Activated gamma-delta T cell (primary cell): Measurements from ENCODE around the gene CTSF.
A peak's percentile ranks its signal among the peaks of the same experiment; 100 is the strongest.
"Not testable (repeated sequence)": the region's sequence is repeated elsewhere in the genome, so short reads cannot be mapped to it uniquely, and the experiment has no call there.

Experiments
- DNase-seq: peaks from one replicate; lab custom pipeline; 2025; lab: John Stamatoyannopoulos, UW
- total RNA-seq, 2 donors: gene quantifications; one replicate each; lab custom pipeline; 2026; lab: John Stamatoyannopoulos, UW

CTSF gene
- total RNA-seq, result 43.5 to 60.3 reads per million in 2 donors

GRCh38 chr11:66568124-66568916 lies at the start of gene CTSF:
CTSF (minus strand) TSS chr11:66568606; CDS start chr11:66568486, 120 bp downstream.
- DNase-seq, result peak; percentile 69

DNA sequence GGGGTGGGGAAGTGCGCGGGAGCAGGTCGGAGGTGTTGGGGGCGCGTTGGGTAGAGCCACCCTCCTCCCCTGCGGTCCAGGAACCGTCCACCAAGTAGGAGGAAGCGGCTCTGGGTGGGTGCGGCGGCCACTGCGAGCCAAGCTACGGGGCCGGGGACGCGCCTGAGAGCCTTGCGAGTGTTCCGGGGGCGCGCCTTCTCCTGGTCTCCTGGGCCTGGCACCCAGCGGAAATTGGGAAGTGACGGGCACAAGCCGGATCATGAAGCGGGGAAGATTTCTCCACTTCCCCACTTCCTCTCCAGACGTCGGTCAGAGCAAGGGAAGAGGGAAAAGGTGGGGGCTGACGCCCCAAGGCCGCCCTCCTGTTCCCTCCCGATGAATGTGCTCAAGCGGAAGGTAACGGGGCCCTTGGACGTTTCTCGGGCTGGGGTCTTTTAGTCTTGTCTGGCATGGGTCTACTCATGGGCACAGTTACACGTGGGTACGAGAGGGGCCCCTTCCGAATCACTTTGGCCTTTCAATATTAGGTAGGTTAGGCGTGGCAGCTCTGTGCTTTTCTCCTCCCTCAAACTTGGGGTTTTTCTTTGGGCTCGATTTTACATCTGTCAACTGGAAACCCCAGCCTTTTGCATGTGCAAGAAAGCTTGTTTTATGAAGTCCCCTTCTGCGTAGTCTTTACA lies 48.9 kb upstream of the CTSF start:
- DNase-seq, result no peak

- DNase-seq, result peak; percentile 94
Measured at GRCh38 chr11:66616379-66617154, 48.2 kb upstream of the CTSF start, which contains the start of gene RBM14. RBM14 (plus strand) TSS chr11:66616630; CDS start chr11:66616721, 91 bp downstream.

- DNase-seq, result no peak
Measured at GRCh38 chr11:66614073-66614472, 45.7 kb upstream of the CTSF start.

- no peak for DNase-seq
Measured at GRCh38 chr11:66612458-66612857, 44.1 kb upstream of the CTSF start.

DNA sequence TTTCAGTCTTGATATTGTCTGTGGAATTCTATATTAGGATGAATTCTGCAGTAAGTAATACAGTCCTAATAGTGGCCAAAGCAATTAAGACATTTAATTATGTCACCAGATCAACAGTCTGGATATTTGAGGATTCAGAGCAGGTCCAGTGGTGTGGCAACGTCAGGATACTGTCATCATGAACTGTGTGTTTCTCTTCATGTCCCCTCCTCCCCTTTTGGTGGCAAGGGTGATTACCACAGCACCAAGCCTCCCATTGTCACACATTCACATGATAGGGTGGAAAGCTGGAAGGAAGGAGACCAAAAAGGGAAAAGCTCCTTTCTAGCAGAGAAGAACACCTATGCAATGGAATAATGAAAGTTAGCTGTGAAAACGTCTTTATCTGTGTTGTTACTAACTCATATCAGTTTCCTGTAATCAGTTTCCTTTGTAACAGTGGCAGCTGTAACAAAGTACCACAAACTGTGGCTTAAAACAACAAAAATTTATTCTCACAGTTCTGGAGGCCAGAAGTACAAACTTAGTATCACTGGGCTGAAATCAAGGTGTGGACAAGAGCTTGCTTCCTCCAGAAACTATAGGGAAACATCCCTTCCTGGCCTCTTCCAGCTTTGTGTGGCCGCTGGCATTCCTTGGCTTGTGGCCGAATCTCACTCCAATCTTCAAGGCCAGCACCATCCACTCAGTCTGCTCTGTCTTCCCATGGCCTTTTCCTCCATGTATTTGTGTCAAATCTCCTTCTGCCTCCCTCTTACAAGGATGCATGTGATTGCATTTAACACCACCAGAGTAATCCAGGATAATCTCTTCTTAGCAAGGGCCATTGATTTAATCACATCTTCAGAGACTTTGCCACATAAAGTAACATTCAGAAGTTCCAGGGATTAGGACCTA lies 41.6 kb upstream of the CTSF start:
- DNase-seq, result no peak

DNA sequence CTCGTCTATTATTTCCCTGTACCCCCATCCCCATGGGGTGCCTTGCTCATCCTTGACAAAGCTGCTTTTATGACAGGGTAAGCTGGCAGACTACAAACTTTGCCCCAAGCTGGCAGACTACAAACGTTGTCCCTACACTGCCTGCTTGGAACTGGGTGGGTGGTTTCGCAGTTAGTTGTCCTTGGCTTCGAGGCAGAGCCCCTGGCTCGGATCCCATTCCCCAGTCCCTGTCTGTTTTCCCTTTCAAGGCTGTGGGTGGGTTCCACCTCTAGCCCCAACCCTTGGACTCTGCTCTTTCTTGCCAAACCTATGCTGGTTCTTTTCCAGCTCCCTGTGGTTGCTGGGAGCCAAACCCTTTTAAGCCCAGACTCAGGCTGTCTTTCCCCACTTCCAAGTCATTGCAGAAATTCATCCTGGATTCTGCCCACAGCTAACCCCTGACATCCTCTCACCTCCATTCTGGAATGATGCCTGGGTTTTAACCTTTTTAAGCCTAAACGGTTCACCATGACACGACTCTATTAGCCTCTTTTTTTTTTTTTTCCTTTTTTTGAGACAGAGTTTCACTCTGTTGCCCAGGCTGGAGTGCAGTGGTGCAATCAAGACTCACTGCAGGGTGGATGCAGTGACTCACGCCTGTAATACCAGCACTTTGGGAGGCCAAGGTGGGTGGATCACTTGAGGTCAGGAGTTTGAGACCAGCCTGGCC lies 38.9 kb upstream of the CTSF start:
- DNase-seq, result no peak

GRCh38 chr11:66606608-66607007 lies 38.2 kb upstream of the CTSF start:
- not testable (repeated sequence) for DNase-seq

- no peak for DNase-seq
Measured at GRCh38 chr11:66604155-66604554, 35.7 kb upstream of the CTSF start.

- DNase-seq, result no peak
Measured at GRCh38 chr11:66603072-66603471, 34.7 kb upstream of the CTSF start.

DNA sequence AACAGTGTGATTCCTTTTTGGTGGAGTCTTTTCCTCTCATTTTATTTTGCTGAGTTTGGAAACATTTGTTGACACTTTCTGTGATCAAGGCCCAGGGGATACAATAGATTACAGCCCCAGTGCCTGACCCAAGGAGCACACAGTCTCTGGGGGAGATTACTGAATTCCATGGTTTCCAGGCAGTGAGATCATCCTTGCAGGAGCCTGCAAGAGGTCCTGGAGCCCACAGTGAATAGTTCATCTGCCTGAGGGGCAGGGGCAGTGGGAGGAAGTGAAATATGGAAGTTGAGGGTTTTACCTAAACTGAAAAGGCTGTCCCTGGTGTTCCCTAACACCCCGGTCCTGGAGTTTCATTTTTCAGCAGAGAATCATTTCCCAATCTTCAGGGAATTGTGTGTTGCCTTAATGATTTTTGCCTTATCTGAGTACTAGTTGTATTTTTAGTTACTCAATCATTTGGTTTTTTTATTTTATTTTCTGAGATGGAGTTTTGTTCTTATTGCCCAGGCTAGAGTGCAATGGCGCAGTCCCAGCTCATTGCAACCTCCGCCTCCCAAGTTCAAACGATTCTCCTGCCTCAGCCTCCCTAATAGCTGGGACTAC lies 32.3 kb upstream of the CTSF start:
- no peak for DNase-seq

GRCh38 chr11:66600219-66600618 lies 31.8 kb upstream of the CTSF start:
- DNase-seq, result no peak

- DNase-seq, result no peak
Measured at GRCh38 chr11:66598993-66599392, 30.6 kb upstream of the CTSF start.

DNA sequence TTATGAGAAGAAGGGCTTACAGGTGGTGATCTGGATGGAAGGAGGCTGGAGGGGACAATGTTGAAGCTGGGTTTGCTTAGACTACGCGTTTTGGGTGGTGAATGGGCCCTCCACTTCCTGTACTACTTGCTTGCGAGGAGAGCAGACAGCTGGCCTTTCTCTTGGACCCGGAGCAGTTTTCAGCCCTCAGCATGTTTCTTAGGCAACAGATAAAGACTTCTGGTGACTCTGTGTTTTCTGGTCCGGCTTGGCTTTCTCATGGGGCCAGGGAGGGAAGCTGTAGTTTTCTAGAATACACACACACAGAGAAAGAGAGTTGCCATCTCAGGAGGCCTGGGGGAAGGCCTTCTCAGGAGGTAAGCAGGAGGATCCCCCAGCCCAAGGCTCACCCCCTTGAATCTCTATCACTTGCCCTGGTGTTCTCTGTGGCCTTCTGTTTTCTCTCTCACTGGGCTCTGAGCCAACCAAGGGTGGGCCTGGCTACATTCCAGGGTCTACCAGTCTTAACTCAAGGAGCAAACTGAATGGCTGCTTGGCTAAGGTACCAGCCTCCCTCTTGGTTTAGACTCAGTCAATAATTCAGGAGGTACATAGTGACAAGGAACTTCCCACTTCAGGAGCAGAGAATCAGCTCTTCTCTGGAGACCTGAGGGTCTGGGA lies 27.0 kb upstream of the CTSF start:
- DNase-seq, result no peak

DNA sequence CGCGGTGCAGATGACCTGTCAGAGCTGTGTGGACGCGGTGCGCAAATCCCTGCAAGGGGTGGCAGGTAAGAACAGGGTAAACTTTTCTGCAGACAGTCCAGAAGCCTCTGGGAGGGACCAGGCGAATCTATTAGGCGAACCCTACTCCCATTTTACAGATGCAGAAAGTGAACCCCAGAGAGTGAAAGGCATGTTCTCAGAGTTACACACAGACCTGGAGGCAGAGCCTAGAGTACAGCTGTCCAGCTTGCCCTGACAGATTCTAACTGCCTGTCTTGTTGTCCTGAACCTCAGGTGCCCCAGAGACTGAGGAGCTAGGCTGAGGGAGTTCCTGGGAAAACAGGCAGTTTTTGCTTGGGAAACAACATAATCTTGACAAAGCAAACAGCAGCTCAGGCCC lies 25.2 kb upstream of the CTSF start:
- DNase-seq, result no peak

DNA sequence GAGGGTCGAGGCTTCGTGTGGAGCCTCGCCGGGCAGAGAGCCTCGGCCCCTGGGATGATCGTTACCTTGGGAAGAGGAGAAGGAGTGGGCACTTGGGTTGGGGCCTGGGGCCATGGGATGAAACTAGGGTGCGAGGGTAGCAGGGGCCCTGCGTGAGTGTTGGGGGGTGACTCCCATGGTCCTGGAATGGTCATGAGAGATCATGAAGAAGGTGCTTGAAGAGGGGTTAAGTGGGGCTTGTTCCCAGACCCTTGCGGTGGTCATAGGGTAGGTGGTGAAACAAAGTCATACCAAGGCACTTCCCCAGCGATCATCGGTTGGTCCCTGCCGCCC lies 24.9 kb upstream of the CTSF start:
- no peak for DNase-seq

GRCh38 chr11:66592457-66593302 lies 24.3 kb upstream of the CTSF start, which contains the start of the genes CCDC87 and CCS:
CCDC87 (minus strand) TSS chr11:66593063; CDS start chr11:66593015, 48 bp downstream.
CCS (plus strand) TSS chr11:66593185; CDS start chr11:66593262, 77 bp downstream.
- peak; percentile 98 for DNase-seq

DNA sequence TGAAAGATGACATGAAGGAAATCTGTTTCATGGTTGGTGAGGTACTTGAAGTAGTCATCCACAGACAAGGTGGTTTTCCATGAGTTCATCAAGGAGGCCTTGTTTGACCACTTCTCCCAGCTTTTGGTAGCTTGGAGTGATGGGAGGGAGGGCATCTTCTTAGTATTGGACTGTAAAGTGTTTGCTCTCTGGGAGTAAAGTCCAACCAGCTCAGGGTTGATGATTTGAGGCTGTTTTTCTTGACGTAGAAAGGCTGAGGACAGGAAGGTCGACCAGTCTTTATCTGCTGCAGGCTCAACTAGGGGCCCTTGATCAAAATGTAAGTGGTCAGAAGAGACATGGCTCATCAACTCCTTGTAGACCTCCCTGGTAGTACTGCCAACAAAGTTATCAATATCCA lies 22.8 kb upstream of the CTSF start:
- DNase-seq, result no peak
